Chondrocyte (in vitro differentiated cells): ENCODE measurements around the gene SLC29A3. TPM values are rescaled to one million over a fixed set of nuclear protein-coding genes. Genes with fewer than 3 reads are reported as not detected.
A peak's percentile ranks its signal among the peaks of the same experiment; 100 is the strongest.

Experiments
- DNase-seq: peaks from one replicate; pipeline ENCODE4 v3.0.0; 2021; ENCODE audit warnings: mixed read lengths, low spot score
- H3K27ac Mint-ChIP-seq: one replicate; pipeline ENCODE4 v1.8.0; 2021; ENCODE audit warnings: mild to moderate bottlenecking, moderate library complexity, mixed read lengths; ENCODE audit not compliant: unreplicated experiment
- H3K27me3 Mint-ChIP-seq: 2 replicates; pipeline ENCODE4 v1.8.0; 2021; ENCODE audit warnings: low read depth, mixed read lengths
- H3K36me3 Mint-ChIP-seq: 2 replicates; pipeline ENCODE4 v1.8.0; 2021; ENCODE audit warnings: low read depth, mixed read lengths
- H3K4me1 Mint-ChIP-seq: 2 replicates; pipeline ENCODE4 v1.8.0; 2021; ENCODE audit warnings: low read depth, mild to moderate bottlenecking, mixed read lengths
- H3K4me3 Mint-ChIP-seq: one replicate; pipeline ENCODE4 v1.8.0; 2021; ENCODE audit warnings: mild to moderate bottlenecking, moderate library complexity, mixed read lengths; ENCODE audit not compliant: unreplicated experiment
- H3K9me3 Mint-ChIP-seq: 2 replicates; pipeline ENCODE4 v1.8.0; 2021; ENCODE audit warnings: low read depth, mixed read lengths
- CTCF ChIP-seq: fragments of 200-600 bp; sonication (generic); IDR thresholded peaks from 2 replicates; pipeline ENCODE4 v1.5.0; 2021; ENCODE audit warnings: antibody characterized with exemption, mild to moderate bottlenecking, moderate library complexity
- total RNA-seq: library from RNA; stranded (reverse); gene quantifications from 3 replicates; pipeline ENCODE4 v1.2.1, GENCODE V29; 2021

Gene SLC29A3
- total RNA-seq, 1 donor from 2014 or later, result 3.8 TPM

- no peak overlapping the region for H3K27ac Mint-ChIP-seq
- no peak for DNase-seq
- H3K27me3 Mint-ChIP-seq, result no peaks in the 10 kb centered on the region
- no peaks in the 10 kb centered on the region for H3K9me3 Mint-ChIP-seq
- H3K4me1 Mint-ChIP-seq, result no peaks in the 10 kb centered on the region
- TF ChIP-seq CTCF, result peak; percentile 80
- H3K36me3 Mint-ChIP-seq, result peaks cover 17% of the 10 kb centered on the region
- H3K4me3 Mint-ChIP-seq, result no peak overlapping the region
Measured at GRCh38 chr10:71302874-71303568, 16.0 kb upstream of the SLC29A3 start.

GRCh38 chr10:71303569-71303907 lies 15.5 kb upstream of the SLC29A3 start:
- Mint-ChIP-seq H3K4me3 (no peak overlapping the region), H3K27me3 (no peaks in the 10 kb centered on the region)

GRCh38 chr10:71304914-71305313 lies 14.1 kb upstream of the SLC29A3 start:
- Mint-ChIP-seq H3K36me3 (peaks cover 11% of the 10 kb centered on the region), H3K4me1 (no peaks in the 10 kb centered on the region), H3K9me3 (no peaks in the 10 kb centered on the region), H3K4me3 (no peak overlapping the region), H3K27ac (no peak overlapping the region), H3K27me3 (no peaks in the 10 kb centered on the region)
- no peak for TF ChIP-seq CTCF
- no peak for DNase-seq

More at GRCh38 chr10:71303569-71303907, 15.5 kb upstream of the SLC29A3 start:
- Mint-ChIP-seq H3K4me1 (no peaks in the 10 kb centered on the region), H3K9me3 (no peaks in the 10 kb centered on the region), H3K27ac (no peak overlapping the region), H3K36me3 (peaks cover 14% of the 10 kb centered on the region)
- TF ChIP-seq CTCF, result peak; percentile 40
- no peak for DNase-seq

GRCh38 chr10:71306979-71307378 lies 12.1 kb upstream of the SLC29A3 start:
- DNase-seq, result no peak
- Mint-ChIP-seq H3K27me3 (peaks cover 6% of the 10 kb centered on the region), H3K27ac (no peak overlapping the region), H3K4me1 (no peaks in the 10 kb centered on the region), H3K36me3 (peaks cover 11% of the 10 kb centered on the region), H3K9me3 (no peaks in the 10 kb centered on the region), H3K4me3 (no peak overlapping the region)
- TF ChIP-seq CTCF, result no peak

GRCh38 chr10:71307469-71308085 lies 11.5 kb upstream of the SLC29A3 start:
- H3K27me3 Mint-ChIP-seq, result peaks cover 6% of the 10 kb centered on the region
- DNase-seq, result no peak
- no peaks in the 10 kb centered on the region for H3K9me3 Mint-ChIP-seq
- H3K4me3 Mint-ChIP-seq, result no peak overlapping the region
- H3K27ac Mint-ChIP-seq, result no peak overlapping the region
- H3K36me3 Mint-ChIP-seq, result peaks cover 9% of the 10 kb centered on the region
- H3K4me1 Mint-ChIP-seq, result no peaks in the 10 kb centered on the region
- TF ChIP-seq CTCF, result no peak
